ENCODE results near the gene NCKAP5.

Gene NCKAP5

GRCh38 chr2:133192028-133192427 is 376.2 kb downstream of the NCKAP5 start:
- H3K27ac ChIP-seq (ENCODE audit: low read length) = no peak overlapping the region
- no peaks in the 10 kb centered on the region for H3K36me3 ChIP-seq (ENCODE audit: insufficient read depth, low read length)
- H2AFZ ChIP-seq (ENCODE audit: low read depth, low read length) = no peak overlapping the region
- no peak for ATAC-seq (ENCODE audit: insufficient read depth, low read depth)
- H3K4me3 ChIP-seq (ENCODE audit: low read depth in 1 of 2, low read length in 2 of 2) = no peak overlapping the region
- no peak overlapping the region for H3K4me2 ChIP-seq (ENCODE audit: insufficient read depth, low read length)
- peaks cover 7% of the 10 kb centered on the region for H3K27me3 ChIP-seq (ENCODE audit: insufficient read depth, low read length, poor library complexity)
- no peak for TF ChIP-seq CTCF (IDR thresholded peaks at IDR 0.05; ENCODE audit: borderline replicate concordance, extremely low read depth, low read length, poor library complexity, severe bottlenecking)
- TF ChIP-seq EZH2 (IDR thresholded peaks at IDR 0.05; ENCODE audit: borderline replicate concordance, low read depth, low read length, severe bottlenecking) = no peak
- no peaks in the 10 kb centered on the region for H3K79me2 ChIP-seq (ENCODE audit: insufficient read depth, low read length)
- no peak for DNase-seq
- H3K9me3 ChIP-seq (ENCODE audit: insufficient read depth, low read length, severe bottlenecking) = no peaks in the 10 kb centered on the region
- H4K20me1 ChIP-seq (ENCODE audit: insufficient read depth, low read length) = no peaks in the 10 kb centered on the region
- no peaks in the 10 kb centered on the region for H3K4me1 ChIP-seq (ENCODE audit: insufficient read depth, low read length)
- H3K9ac ChIP-seq (ENCODE audit: low read depth, low read length) = no peak overlapping the region

- ATAC-seq (ENCODE audit: insufficient read depth, low read depth) (no peak), DNase-seq (no peak)
- Histone ChIP-seq H3K79me2 (ENCODE audit: insufficient read depth, low read length) (no peaks in the 10 kb centered on the region), H2AFZ (ENCODE audit: low read depth, low read length) (no peak overlapping the region), H3K27me3 (ENCODE audit: insufficient read depth, low read length, poor library complexity) (no peaks in the 10 kb centered on the region), H3K4me2 (ENCODE audit: insufficient read depth, low read length) (no peak overlapping the region), H3K4me1 (ENCODE audit: insufficient read depth, low read length) (no peaks in the 10 kb centered on the region), H4K20me1 (ENCODE audit: insufficient read depth, low read length) (no peaks in the 10 kb centered on the region), H3K27ac (ENCODE audit: low read length) (no peak overlapping the region), H3K4me3 (ENCODE audit: low read depth in 1 of 2, low read length in 2 of 2) (no peak overlapping the region), H3K9me3 (ENCODE audit: insufficient read depth, low read length, severe bottlenecking) (no peaks in the 10 kb centered on the region), H3K9ac (ENCODE audit: low read depth, low read length) (no peak overlapping the region), H3K36me3 (ENCODE audit: insufficient read depth, low read length) (no peaks in the 10 kb centered on the region)
- TF ChIP-seq EZH2 (IDR thresholded peaks at IDR 0.05; ENCODE audit: borderline replicate concordance, low read depth, low read length, severe bottlenecking) (no peak), CTCF (IDR thresholded peaks at IDR 0.05; ENCODE audit: borderline replicate concordance, extremely low read depth, low read length, poor library complexity, severe bottlenecking) (no peak)
These were observed 391.1 kb downstream of the NCKAP5 start for GRCh38 chr2:133177196-133177595.

- H2AFZ ChIP-seq (ENCODE audit: low read depth, low read length) = no peak overlapping the region
- H3K27me3 ChIP-seq (ENCODE audit: insufficient read depth, low read length, poor library complexity) = no peaks in the 10 kb centered on the region
- no peak overlapping the region for H3K4me3 ChIP-seq (ENCODE audit: low read depth in 1 of 2, low read length in 2 of 2)
- DNase-seq (no peak), ATAC-seq (ENCODE audit: insufficient read depth, low read depth) (no peak)
- H3K4me2 ChIP-seq (ENCODE audit: insufficient read depth, low read length) = no peak overlapping the region
- no peaks in the 10 kb centered on the region for H4K20me1 ChIP-seq (ENCODE audit: insufficient read depth, low read length)
- H3K27ac ChIP-seq (ENCODE audit: low read length) = no peak overlapping the region
- no peaks in the 10 kb centered on the region for H3K9me3 ChIP-seq (ENCODE audit: insufficient read depth, low read length, severe bottlenecking)
- no peaks in the 10 kb centered on the region for H3K4me1 ChIP-seq (ENCODE audit: insufficient read depth, low read length)
- TF ChIP-seq CTCF (IDR thresholded peaks at IDR 0.05; ENCODE audit: borderline replicate concordance, extremely low read depth, low read length, poor library complexity, severe bottlenecking) = no peak
- TF ChIP-seq EZH2 (IDR thresholded peaks at IDR 0.05; ENCODE audit: borderline replicate concordance, low read depth, low read length, severe bottlenecking) = no peak
- H3K79me2 ChIP-seq (ENCODE audit: insufficient read depth, low read length) = no peaks in the 10 kb centered on the region
- no peaks in the 10 kb centered on the region for H3K36me3 ChIP-seq (ENCODE audit: insufficient read depth, low read length)
- no peak overlapping the region for H3K9ac ChIP-seq (ENCODE audit: low read depth, low read length)
These were observed 392.3 kb downstream of the NCKAP5 start for GRCh38 chr2:133175926-133176325.

- Histone ChIP-seq H3K9me3 (ENCODE audit: insufficient read depth, low read length, severe bottlenecking) (no peaks in the 10 kb centered on the region), H3K36me3 (ENCODE audit: insufficient read depth, low read length) (no peaks in the 10 kb centered on the region), H3K4me2 (ENCODE audit: insufficient read depth, low read length) (no peak overlapping the region), H3K79me2 (ENCODE audit: insufficient read depth, low read length) (no peaks in the 10 kb centered on the region), H3K27me3 (ENCODE audit: insufficient read depth, low read length, poor library complexity) (no peaks in the 10 kb centered on the region), H3K4me3 (ENCODE audit: low read depth in 1 of 2, low read length in 2 of 2) (no peak overlapping the region), H2AFZ (ENCODE audit: low read depth, low read length) (no peak overlapping the region), H3K27ac (ENCODE audit: low read length) (no peak overlapping the region), H4K20me1 (ENCODE audit: insufficient read depth, low read length) (no peaks in the 10 kb centered on the region), H3K4me1 (ENCODE audit: insufficient read depth, low read length) (no peaks in the 10 kb centered on the region), H3K9ac (ENCODE audit: low read depth, low read length) (no peak overlapping the region)
- no peak for TF ChIP-seq EZH2 (IDR thresholded peaks at IDR 0.05; ENCODE audit: borderline replicate concordance, low read depth, low read length, severe bottlenecking)
- no peak for TF ChIP-seq CTCF (IDR thresholded peaks at IDR 0.05; ENCODE audit: borderline replicate concordance, extremely low read depth, low read length, poor library complexity, severe bottlenecking)
- DNase-seq (no peak), ATAC-seq (ENCODE audit: insufficient read depth, low read depth) (no peak)
These were observed 395.0 kb downstream of the NCKAP5 start for GRCh38 chr2:133173224-133173623.

Measured in DND-41 (cell line).